OCI-LY7 (cell line): ENCODE results near the gene RUVBL2. TPM values are rescaled to one million over a fixed set of nuclear protein-coding genes. Genes with fewer than 3 reads are reported as not detected.
A peak's percentile ranks its signal among the peaks of the same experiment; 100 is the strongest.

Source experiments
- BruUV-seq: library from RNA; stranded (reverse); fragments of 400-500 nt; replicated peaks from 2 replicates; lab custom pipeline; 2021; lab: Mats Ljungman, UMichigan
- CTCF ChIA-PET: fragments of 300-600 bp; sonication (Branson Sonifier 250); formaldehyde crosslinking; loops from one replicate; lab custom pipeline; 2022; ENCODE audit warnings: antibody characterized with exemption; ENCODE audit not compliant: unreplicated experiment; lab: Charles Lee
- POLR2A ChIA-PET: fragments of 300-600 bp; sonication (Branson Sonifier 250); formaldehyde crosslinking; loops from one replicate; lab custom pipeline; 2022; ENCODE audit warnings: antibody characterized with exemption; lab: Charles Lee
- DNase-seq: peaks from one replicate; pipeline ENCODE4 v3.0.0-alpha.2; 2015; ENCODE audit warnings: low spot score
- H2AFZ ChIP-seq: fragments of 200-600 bp; sonication (generic), shearing (Covaris generic); 2 replicates; pipeline ENCODE4 v1.6.1; 2014; ENCODE audit warnings: mild to moderate bottlenecking, antibody characterized with exemption, low read length, moderate library complexity
- H3K27ac ChIP-seq: fragments of 200-600 bp; sonication (generic); 2 replicates; pipeline ENCODE4 v1.5.1; 2014; ENCODE audit warnings: mixed run types, low read depth, mild to moderate bottlenecking, moderate library complexity, low read length, inconsistent platforms; ENCODE audit not compliant: poor library complexity, severe bottlenecking
- H3K36me3 ChIP-seq: fragments of 200-600 bp; sonication (generic); 2 replicates; pipeline ENCODE4 v1.6.1; 2014; ENCODE audit warnings: mild to moderate bottlenecking, antibody characterized with exemption, low read length, moderate library complexity, mixed read lengths; ENCODE audit not compliant: insufficient read depth
- H3K4me1 ChIP-seq: fragments of 200-600 bp; sonication (generic); 2 replicates; pipeline ENCODE4 v1.5.1; 2014; ENCODE audit warnings: mild to moderate bottlenecking, low read length; ENCODE audit not compliant: insufficient read depth, poor library complexity, severe bottlenecking
- H3K4me2 ChIP-seq: fragments of 200-600 bp; sonication (generic); 2 replicates; pipeline ENCODE4 v1.6.1; 2014; ENCODE audit warnings: mild to moderate bottlenecking, low read length
- H3K4me3 ChIP-seq: fragments of 200-600 bp; sonication (generic); 2 replicates; pipeline ENCODE4 v1.5.1; 2014; ENCODE audit warnings: mild to moderate bottlenecking, low read depth, low read length; ENCODE audit not compliant: poor library complexity, severe bottlenecking
- H3K79me2 ChIP-seq: fragments of 200-600 bp; sonication (generic); 2 replicates; pipeline ENCODE4 v1.6.1; 2016; ENCODE audit warnings: low read depth, mild to moderate bottlenecking, low read length, moderate library complexity, mixed read lengths; ENCODE audit not compliant: insufficient read depth
- H3K9me2 ChIP-seq: fragments of 200-600 bp; sonication (generic); 2 replicates; pipeline ENCODE4 v1.6.1; 2016; ENCODE audit warnings: mild to moderate bottlenecking, low read length, mixed read lengths; ENCODE audit not compliant: insufficient read depth
- H3K9me3 ChIP-seq: fragments of 200-600 bp; sonication (generic); 2 replicates; pipeline ENCODE4 v1.6.1; 2014; ENCODE audit warnings: mild to moderate bottlenecking, mixed run types, low read length, mixed read lengths
- H4K20me1 ChIP-seq: fragments of 200-600 bp; sonication (generic); 2 replicates; pipeline ENCODE4 v1.6.1; 2014; ENCODE audit warnings: mild to moderate bottlenecking, antibody characterized with exemption, low read length, moderate library complexity, mixed read lengths; ENCODE audit not compliant: insufficient read depth
- CTCF ChIP-seq: fragments of 200-600 bp; sonication (generic); conservative IDR thresholded peaks from 2 replicates; pipeline ENCODE4 v1.5.1; 2014; ENCODE audit warnings: mild to moderate bottlenecking, antibody characterized with exemption, low read length, moderate library complexity, mixed read lengths
- EZH2phosphoT487 ChIP-seq: fragments of 200-600 bp; sonication (generic); IDR thresholded peaks from 2 replicates; pipeline ENCODE4 v1.6.1; 2018; ENCODE audit warnings: low read depth, borderline replicate concordance, mild to moderate bottlenecking, mixed run types, antibody characterized with exemption, low read length, moderate library complexity, mixed read lengths
- intact Hi-C: fragments of 100-400 bp; cut with micrococcal nuclease; formaldehyde crosslinking; loops from one replicate; pipeline ENCODE4 v1.10.0; 2022; ENCODE audit not compliant: unreplicated experiment
- total RNA-seq, 2 experiments: library from RNA; depleted of rRNA in 1 of 2; stranded (reverse); fragments of >200 nt in 1 of 2; shearing (Covaris generic) in 1 of 2; gene quantifications; 2 replicates each; pipeline ENCODE4 v1.2.3, GENCODE V29; 2014 to 2022

Gene RUVBL2
- total RNA-seq, 2 experiments from 2014 or later = 125 to 265 TPM

- H3K4me2 ChIP-seq = peak within 1 kb of the TSS; percentile 16; the same call in 1 of the 2 replicates
- intact Hi-C loops = no loop called here
- H3K4me3 ChIP-seq = no peak within 1 kb of the TSS
- DNase-seq = no peak
- no peaks in the 10 kb centered on the region for H3K4me1 ChIP-seq
- ChIA-PET CTCF (no interaction called here), POLR2A (interaction anchor here (0.5 kb wide), 1 partner anchor 553 kb away, joined by 3 read pairs; no protein-coding TSS in a partner anchor)
- no peaks in the 10 kb centered on the region for H3K36me3 ChIP-seq
- no TSS peak for BruUV-seq
- H3K9me2 ChIP-seq = no peaks in the 10 kb centered on the region
- no peak within 1 kb of the TSS for H2AFZ ChIP-seq
- H3K79me2 ChIP-seq = no peaks in the 10 kb centered on the region
- TF ChIP-seq CTCF = no peak
- no peaks in the 10 kb centered on the region for H3K9me3 ChIP-seq
- H3K27ac ChIP-seq = no peak within 1 kb of the TSS
- H4K20me1 ChIP-seq = no peaks in the 10 kb centered on the region
These were observed 64.0 kb downstream of the RUVBL2 start, which contains the start of gene CGB7 for GRCh38 chr19:49057636-49058234. Gene CGB7, minus strand, starts transcription at chr19:49057749. Its CDS starts 2,374 bp downstream, at chr19:49055375.

- intact Hi-C loops = no loop called here
- TF ChIP-seq CTCF (no peak), EZH2phosphoT487 (no peak)
- POLR2A ChIA-PET = no interaction called here
- H3K4me2 ChIP-seq = no peak overlapping the region
- H3K9me2 ChIP-seq = no peaks in the 10 kb centered on the region
- H3K9me3 ChIP-seq = no peaks in the 10 kb centered on the region
- H3K27ac ChIP-seq = no peak overlapping the region
- H2AFZ ChIP-seq = no peak overlapping the region
- no peak overlapping the region for H3K4me3 ChIP-seq
- H3K36me3 ChIP-seq = no peaks in the 10 kb centered on the region
- peak; percentile 13 for DNase-seq
- CTCF ChIA-PET = interaction anchor here (0.6 kb wide), 1 partner anchor 234 kb away, joined by 3 read pairs; no protein-coding TSS in a partner anchor
- no peaks in the 10 kb centered on the region for H3K79me2 ChIP-seq
- no peaks in the 10 kb centered on the region for H3K4me1 ChIP-seq
- no TSS peak for BruUV-seq
- H4K20me1 ChIP-seq = no peaks in the 10 kb centered on the region
These were observed 64.9 kb downstream of the RUVBL2 start for GRCh38 chr19:49058562-49058961.

- Histone ChIP-seq H3K9me2 (no peaks in the 10 kb centered on the region), H3K27ac (no peak overlapping the region), H3K36me3 (no peaks in the 10 kb centered on the region), H3K9me3 (no peaks in the 10 kb centered on the region), H3K4me1 (no peaks in the 10 kb centered on the region), H2AFZ (no peak overlapping the region), H3K79me2 (no peaks in the 10 kb centered on the region), H4K20me1 (no peaks in the 10 kb centered on the region), H3K4me3 (no peak overlapping the region), H3K4me2 (no peak overlapping the region)
- no peak for TF ChIP-seq CTCF
- TF ChIP-seq EZH2phosphoT487 = no peak
- CTCF ChIA-PET = interaction anchor here (0.6 kb wide), 1 partner anchor 233 kb away, joined by 3 read pairs; no protein-coding TSS in a partner anchor
- BruUV-seq = no TSS peak
- DNase-seq = no peak
- intact Hi-C loops = no loop called here
- POLR2A ChIA-PET = no interaction called here
These were observed 65.4 kb downstream of the RUVBL2 start for GRCh38 chr19:49059053-49059452.
